CD4-positive, alpha-beta T cell treated with Interleukin-21 for 1 hour (primary cell): Measurements from ENCODE around the gene LPCAT1.
"Not testable (repeated sequence)": the region's sequence is repeated elsewhere in the genome, so short reads cannot be mapped to it uniquely, and the experiment has no call there.

ENCODE experiments used
- DNase-seq: peaks from one replicate; pipeline ENCODE4 v3.0.0-alpha.2; 2020

The LPCAT1 gene

DNA sequence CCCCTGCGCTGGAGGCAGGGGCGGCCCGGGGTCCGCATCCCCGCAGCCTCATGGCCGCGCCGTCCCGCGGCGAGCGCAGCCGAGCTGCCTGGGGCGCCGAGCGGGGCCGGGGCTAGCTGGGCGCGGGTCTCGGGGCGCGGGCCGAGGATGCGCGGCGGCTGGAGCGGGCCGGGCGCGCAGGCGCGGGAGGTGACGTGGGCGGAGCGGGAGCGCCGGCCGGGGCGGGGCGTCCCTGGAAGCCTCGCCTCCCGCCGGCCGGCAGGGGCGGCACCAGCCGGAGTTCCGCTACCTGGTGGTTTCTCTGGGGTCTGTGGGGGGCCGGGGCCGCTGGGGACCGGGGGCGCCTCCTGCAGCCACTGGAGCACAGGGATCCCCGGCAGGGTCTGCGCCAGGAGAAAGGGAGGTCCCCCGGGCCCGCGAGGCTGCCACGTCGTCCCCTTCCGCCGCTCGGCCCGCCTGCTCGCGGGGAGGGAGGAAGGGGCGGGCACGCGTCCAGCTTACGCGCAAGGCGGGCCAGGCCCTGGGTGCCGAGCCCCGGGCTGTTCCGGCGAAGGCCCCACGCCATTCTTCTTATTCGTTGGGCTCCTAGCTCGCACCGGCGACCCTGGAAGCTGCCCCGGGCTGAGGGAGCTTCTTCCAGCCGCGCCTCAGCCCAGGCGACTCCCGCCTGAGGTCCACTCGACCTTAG is at the start of gene LPCAT1:
Gene LPCAT1, minus strand, starts transcription at position 168 of the 688 bp plus-strand sequence. Its CDS starts 116 bp downstream, at position 52.
- DNase-seq, result peak; percentile 76

- not testable (repeated sequence) for DNase-seq
These were observed 48.1 kb upstream of the LPCAT1 start for GRCh38 chr5:1571875-1572274.

DNA sequence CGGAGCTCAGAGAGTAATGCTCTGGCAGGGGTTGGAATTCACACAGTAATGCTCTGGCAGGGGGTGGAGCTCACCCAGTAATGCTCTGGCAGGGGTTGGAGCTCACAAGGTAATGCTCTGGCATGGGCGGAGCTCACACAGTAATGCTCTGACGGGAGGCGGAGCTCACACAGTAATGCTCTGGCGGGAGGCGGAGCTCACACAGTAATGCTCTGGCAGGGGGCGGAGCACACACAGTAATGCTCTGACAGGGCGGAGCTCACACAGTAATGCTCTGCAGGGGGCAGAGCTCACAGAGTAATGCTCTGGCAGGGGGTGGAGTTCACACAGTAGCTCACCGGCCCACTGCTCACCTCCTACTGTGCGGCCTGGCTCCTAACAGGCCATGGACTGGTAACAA is 47.2 kb upstream of the LPCAT1 start:
- no peak for DNase-seq

DNA sequence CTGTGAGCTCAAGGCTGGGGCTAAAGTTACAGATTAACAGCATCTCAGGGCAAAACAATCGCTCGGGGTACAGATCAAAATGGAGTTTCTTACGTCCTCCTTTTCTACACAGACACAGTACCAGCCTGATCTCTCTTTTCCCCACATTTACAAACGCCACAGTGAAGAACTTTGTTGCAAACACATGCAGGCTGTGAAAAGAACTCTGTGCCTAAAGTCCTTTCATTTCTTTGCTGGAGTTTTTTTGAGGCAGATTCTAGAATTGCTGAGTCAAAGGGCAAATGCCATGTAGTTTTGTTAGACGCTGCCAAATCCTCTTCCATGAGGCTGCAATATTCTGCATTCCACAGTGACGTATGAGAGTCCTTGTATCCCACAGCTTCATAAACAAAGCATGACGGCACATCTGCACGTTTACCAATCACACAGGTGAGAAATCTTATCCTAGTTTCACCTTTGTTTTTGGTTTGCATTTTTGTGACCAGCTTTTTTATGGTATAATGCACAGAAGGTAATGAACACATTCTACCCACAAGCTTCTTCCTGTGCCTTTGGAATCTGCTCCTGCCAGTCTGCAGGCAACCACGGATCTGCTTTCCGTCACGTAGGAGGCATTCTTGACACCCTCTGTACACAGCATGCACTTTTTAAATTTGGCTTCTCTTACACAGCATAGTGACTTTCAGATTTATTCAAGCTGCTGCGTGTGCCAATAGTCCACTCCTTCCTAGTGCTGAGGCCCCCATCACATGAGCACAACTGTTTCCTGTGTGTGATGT is 44.6 kb upstream of the LPCAT1 start:
- DNase-seq, result no peak

GRCh38 chr5:1567527-1568200 is 43.9 kb upstream of the LPCAT1 start:
- not testable (repeated sequence) for DNase-seq

DNA sequence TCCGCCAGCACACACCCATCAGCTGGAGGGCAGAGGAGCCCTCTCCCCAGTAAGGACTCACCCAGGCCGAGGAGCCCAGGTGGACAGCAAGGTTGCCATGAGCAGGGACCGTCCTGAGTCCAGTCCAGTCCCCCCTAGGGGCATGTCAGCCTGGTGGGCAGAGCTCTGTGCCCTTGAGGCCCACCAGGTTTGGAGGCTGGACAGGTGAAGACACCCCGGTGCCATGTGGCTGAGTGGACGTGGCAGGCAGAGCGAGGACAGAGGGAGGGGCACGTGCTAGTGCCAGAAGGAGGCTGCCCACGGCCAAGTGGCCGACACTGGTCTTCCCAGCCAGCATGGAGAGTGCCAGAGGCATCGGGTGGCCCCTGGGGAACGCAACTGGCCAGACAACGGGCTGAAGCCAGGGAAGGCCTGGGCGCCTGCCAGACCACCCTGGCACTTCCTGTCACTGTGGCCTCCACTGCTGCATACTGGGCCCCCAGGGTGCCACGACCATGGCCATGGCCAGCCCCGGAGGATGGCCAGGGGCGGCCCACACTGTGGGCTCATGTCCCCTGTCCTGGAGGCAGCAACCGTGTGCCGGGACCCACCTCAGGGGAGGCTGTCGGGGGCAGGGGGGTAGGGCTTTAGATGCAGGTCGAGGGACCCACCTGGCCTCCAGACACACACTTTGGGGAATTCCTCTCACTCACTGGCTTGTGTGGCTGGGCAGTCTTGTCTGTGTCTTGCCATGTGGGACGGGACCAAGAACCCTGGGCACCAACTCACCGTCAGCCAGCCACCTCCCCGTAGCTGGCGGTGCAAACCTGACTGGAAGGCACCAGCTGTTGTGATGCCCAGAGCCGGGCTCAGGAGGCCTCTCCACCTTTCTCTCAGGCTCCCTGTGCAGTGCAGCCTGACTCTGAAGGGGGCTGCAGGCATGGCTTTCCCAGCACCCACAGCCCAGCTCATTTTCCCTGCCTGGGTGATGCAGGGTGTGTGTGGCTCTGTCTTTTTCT is 42.3 kb upstream of the LPCAT1 start:
- DNase-seq, result no peak

GRCh38 chr5:1564824-1565736 is 41.3 kb upstream of the LPCAT1 start:
- no peak for DNase-seq

DNA sequence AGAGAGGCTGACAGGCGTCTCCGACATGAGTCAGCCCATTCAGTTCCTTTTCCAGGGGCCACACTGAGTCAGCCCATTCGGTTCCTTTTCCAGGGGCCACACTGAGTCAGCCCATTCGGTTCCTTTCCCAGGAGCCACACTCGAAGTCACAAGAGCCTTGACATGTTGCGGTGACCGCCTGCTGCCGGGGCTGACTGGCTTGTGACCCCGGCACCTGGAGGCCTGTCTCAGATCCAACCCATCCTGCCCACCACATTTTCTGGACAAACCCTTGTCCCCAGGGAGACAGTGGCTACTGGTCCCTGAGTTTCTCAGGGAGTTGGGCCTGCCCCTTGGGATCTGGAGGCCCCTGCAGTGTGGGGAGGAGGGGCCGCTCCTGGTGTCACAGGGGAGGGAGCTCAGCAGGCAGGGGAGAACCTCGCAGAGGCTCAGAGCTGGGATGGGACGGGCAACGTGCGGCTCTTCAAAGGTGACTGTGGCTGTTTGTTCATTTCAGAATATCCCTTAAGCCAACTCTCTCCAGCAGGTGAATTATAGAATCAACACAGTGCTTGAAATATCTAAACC is 40.5 kb upstream of the LPCAT1 start:
- DNase-seq, result peak; percentile 29

GRCh38 chr5:1563617-1564181 is 39.9 kb upstream of the LPCAT1 start:
- no peak for DNase-seq

DNA sequence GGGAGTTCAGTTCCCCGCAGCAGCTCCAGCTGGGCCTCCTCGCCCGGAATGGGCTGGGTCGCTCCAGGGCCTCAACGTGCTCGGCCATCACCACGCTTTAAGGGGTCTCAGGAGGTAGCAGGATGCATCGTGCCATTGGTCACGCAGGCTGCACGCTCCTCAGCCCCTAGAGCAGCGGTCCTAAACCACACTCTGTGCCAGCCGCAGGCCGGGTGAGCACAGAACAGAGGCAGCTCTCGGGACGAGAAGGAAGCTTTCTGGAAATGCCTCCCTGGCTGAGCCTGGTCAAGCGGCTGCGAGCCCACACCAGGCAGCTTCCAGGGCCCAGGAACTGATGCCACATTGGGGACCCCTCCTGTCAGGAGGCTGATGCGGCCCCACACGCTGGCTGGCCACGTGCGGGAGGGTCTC is 39.3 kb upstream of the LPCAT1 start:
- DNase-seq, result no peak

DNA sequence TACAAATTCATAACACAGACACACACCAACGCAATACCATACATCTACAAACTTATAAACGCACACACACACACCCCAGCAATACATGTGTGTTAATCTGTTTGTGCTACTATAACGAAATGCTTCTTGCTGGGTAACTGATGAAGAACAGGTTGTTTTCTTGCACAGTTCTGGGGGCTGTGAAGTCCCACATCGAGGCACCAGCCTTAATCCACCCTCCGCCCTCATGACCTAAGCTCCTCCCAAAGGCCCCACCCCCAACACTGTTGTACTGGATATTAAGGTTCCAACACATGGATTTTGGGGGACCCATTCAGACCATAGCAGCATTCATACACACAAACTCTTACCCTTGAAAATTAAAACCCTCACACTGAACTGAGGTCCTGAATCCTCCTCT is 38.8 kb upstream of the LPCAT1 start:
- DNase-seq, result no peak

- no peak for DNase-seq
These were observed 37.7 kb upstream of the LPCAT1 start for GRCh38 chr5:1561402-1561929.

GRCh38 chr5:1560499-1560898 is 36.7 kb upstream of the LPCAT1 start:
- DNase-seq, result not testable (repeated sequence)

DNA sequence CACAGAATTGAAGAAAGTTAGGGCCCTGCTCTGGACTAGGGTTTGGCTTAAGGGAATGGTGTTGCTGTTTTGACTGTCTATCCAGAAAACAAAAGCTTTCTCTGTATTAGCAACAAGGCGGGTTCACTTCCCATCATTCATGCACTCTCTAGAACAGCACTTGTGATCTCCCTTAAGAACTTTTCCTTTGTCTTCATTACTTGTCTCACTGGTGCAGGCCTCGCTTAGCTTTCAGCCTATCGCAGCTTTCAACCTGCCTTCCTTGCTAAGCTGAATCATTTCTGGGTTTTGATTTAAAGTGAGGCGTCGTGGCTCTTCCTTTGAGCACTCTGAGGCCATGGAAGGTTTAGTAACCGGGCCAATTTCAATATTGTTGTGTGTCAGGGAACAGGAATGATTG is 35.2 kb upstream of the LPCAT1 start:
- no peak for DNase-seq

DNA sequence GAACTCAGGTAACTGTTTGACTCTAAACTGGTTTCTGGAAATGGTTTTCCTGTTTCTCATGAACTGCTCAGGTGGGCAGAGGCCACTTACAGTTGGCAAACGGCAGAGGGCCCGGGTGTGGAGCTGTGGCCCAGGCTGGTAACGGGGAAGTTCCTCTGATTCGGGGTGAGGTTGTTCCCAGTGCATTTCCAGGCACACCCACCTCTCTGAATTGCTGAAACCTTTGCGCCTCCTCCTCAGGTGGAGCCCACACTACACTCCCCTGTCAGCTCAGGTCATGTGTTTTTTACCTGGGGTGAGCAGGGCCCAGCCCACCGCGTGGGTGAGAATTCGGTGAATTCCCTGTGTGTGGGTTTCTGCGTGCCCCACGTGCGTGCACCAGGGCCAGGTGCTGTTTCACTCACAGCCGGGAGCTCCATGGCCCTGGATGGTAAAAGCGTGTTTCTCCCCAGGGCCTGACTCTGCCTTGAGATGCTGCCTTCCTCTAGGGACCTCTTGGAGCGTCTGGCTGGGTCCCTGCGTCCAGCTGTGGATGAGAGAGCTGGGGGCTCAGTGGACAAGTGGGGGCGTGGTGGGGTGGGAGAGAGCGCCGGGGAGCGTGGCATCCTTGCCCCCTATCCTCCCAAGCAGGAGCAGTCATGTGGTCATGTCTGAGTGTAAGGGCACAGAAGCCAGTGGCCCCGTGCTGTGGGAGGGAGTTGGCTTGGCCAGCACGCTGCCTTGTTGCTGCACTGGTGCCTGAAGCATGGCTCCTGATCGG is 33.5 kb upstream of the LPCAT1 start:
- no peak for DNase-seq

DNA sequence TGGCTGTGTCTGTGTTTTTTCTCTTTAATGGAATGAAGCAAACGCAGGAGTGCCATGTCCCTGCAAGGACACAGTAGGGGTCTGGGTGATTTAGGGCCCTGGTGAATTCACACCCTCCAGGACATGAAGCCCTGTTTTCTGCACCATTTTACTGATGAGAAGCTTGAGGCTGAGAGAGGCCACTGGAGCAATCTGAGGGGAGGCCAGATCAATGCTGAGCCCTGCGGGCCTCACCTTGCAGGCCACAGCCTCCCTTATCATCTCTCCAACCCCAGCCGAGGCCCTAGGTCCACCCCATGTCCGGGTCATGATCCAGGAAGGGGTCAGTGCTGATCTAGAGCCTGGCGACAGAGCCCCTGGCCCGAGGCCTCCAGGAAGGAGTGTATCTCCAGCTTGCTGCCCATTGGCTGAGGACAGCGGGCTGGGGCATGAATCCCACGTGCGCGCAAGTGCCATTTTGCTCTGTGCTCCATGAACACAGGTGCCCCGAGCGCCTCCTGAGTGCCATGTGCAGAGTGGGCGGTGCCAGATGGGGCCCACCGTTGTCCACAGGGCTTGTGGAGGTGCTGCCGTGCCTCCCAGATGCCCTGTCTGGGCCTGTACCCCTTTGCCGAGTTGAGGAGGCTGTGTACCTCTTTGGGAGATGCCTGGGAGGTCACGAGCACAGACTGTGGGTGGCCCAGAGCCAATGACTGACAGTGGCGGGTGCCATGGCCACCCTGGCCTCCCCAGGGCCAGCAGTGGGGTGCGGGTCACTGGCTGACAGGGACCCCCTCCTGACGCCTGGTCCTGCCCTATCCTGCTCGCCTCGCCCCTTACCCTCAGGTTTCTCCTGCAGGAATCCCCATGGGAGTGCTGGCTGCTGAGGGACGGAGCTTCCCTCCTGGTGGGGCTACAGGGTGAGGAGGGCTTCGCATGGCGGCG is 32.3 kb upstream of the LPCAT1 start:
- DNase-seq, result no peak

- no peak for DNase-seq
These were observed 31.4 kb upstream of the LPCAT1 start for GRCh38 chr5:1555011-1555807.
